Ovary (tissue), 9 donors: Measurements from ENCODE around the gene SH2D4B. TPM values are rescaled to one million over a fixed set of nuclear protein-coding genes. Genes with fewer than 3 reads are reported as not detected.

Source experiments
- DNase-seq, 5 donors: peaks; one replicate each; pipeline ENCODE4 v3.0.0-alpha.2; 2019 to 2020
- H3K27ac ChIP-seq, 2 donors: fragments of 200-600 bp; one replicate each; pipeline versions ENCODE4 v1.5.1 to v1.8.0; 2019 to 2022
- H3K27me3 ChIP-seq: fragments of 200-600 bp; one replicate; pipeline ENCODE4 v1.8.0; 2022
- H3K36me3 ChIP-seq: fragments of 200-600 bp; sonication (generic); one replicate; pipeline ENCODE4 v1.5.1; 2019
- H3K4me1 ChIP-seq: one replicate; pipeline ENCODE4 v1.8.1; 2013; ENCODE audit warnings: mild to moderate bottlenecking, moderate library complexity; ENCODE audit not compliant: insufficient read depth
- H3K4me3 ChIP-seq: fragments of 200-600 bp; sonication (generic); one replicate; pipeline ENCODE4 v1.5.1; 2017
- H3K9me3 ChIP-seq, 2 donors: fragments of 200-600 bp in 1 of 2; sonication (generic) in 1 of 2; one replicate each; pipeline versions ENCODE4 v1.5.1 to v1.8.1; 2013 to 2019; ENCODE audit warnings: mild to moderate bottlenecking in 1 of 2, moderate library complexity in 1 of 2
- CTCF ChIP-seq, 3 donors: fragments of 450-650 bp in 2 of 3; fragments of 200-600 bp in 1 of 3; IDR thresholded peaks; one replicate each; pipeline versions ENCODE4 v1.5.1 to v1.8.0; 2016 to 2022; ENCODE audit warnings: antibody characterized with exemption in 3 of 3, mild to moderate bottlenecking in 1 of 3
- EP300 ChIP-seq: sonication (generic); formaldehyde crosslinking; IDR thresholded peaks from one replicate; pipeline ENCODE4 v1.6.1; 2017; ENCODE audit warnings: antibody characterized with exemption
- POLR2A ChIP-seq: fragments of 450-650 bp; IDR thresholded peaks from one replicate; pipeline ENCODE4 v1.6.1; 2017; ENCODE audit warnings: antibody characterized with exemption, mild to moderate bottlenecking, moderate library complexity
- WGBS, 3 donors: extraction: QIAGEN DNeasy Blood & Tissue Kit in 1 of 3; methylation state at CpG; one replicate each; pipeline versions ENCODE4 v1.1.5 to v1.1.7; 2013 to 2017; 5-methylcytosine and 5-hydroxymethylcytosine counted together
- intact Hi-C, 4 donors: fragments of 100-400 bp; cut with DNase I; formaldehyde crosslinking; loops; one replicate each; pipeline versions ENCODE4 v1.11.0 to v1.15.1; 2022 to 2023
- polyA plus RNA-seq, 2 donors: library from polyadenylated mRNA; stranded (reverse); fragments of 200-250 nt in 1 of 2; fragments of 350-450 nt in 1 of 2; fragmentation: Illumina TruSeq in 1 of 2; extraction: RNeasy Lipid Tissue Mini Kit (QIAGEN cat#74804) in 1 of 2; gene quantifications; one replicate each; pipeline ENCODE4 v1.2.3, GENCODE V29; 2013 to 2014
- total RNA-seq, 7 donors: library from RNA; depleted of rRNA in 2 of 7; stranded (reverse); fragments of >200 nt in 2 of 7; fragmentation: NEBNext Ultra II Directional in 3 of 7; extraction: Animal tissue kit (Norgen Biotek cat#: 25700) in 3 of 7; gene quantifications; one replicate each; pipeline versions ENCODE4 v1.1.0 to v1.2.4, GENCODE V29; 2016 to 2023
- donor health status: DM: no; HTN: no; CAD: no; lungs with moderate emphysema.
- donor health status: DM: no; HTN: no; CAD: no.
- donor health status: Bipolar disorder and iron deficiency.
- donor health status: DM: yes; HTN: yes; CAD: no.
- donor health status: DM: no; HTN: no; CAD: no.
- donor health status: DM: yes; HTN: yes; CAD: no.

Gene SH2D4B
- total and polyA plus RNA-seq, 9 donors, result 0.05 to 0.53 (median 0.10) TPM; not detected in 5

- Histone ChIP-seq H3K36me3 (no peaks in the 10 kb centered on the region), H3K27me3 (no peaks in the 10 kb centered on the region), H3K9me3 (no peaks in the 10 kb centered on the region), H3K27ac (no peak overlapping the region), H3K4me3 (no peak overlapping the region), H3K4me1 (no peaks in the 10 kb centered on the region)
- intact Hi-C loops, result no loop called here
- no peak for TF ChIP-seq CTCF (IDR thresholded peaks at IDR 0.05)
- no peak for TF ChIP-seq EP300
- no peak for TF ChIP-seq POLR2A
- DNase-seq, result no peak
- 80 to 86% (median 83%) methylated on average over 5 of the region's 5 CpGs for WGBS, 3 donors
These were observed 22.2 kb upstream of the SH2D4B start for GRCh38 chr10:80515511-80515910.

- no peaks in the 10 kb centered on the region for H3K36me3 ChIP-seq
- H3K9me3 ChIP-seq, result no peaks in the 10 kb centered on the region
- no peaks in the 10 kb centered on the region for H3K4me1 ChIP-seq
- no peak overlapping the region for H3K4me3 ChIP-seq
- intact Hi-C loops, result no loop called here
- no peak overlapping the region for H3K27ac ChIP-seq
- DNase-seq, result peak in 1 of 5 donors; percentile 28
- H3K27me3 ChIP-seq, result no peaks in the 10 kb centered on the region
- TF ChIP-seq POLR2A (no peak), EP300 (no peak), CTCF (IDR thresholded peaks at IDR 0.05) (no peak)
- 77 to 87% (median 81%) methylated on average over 12 of the region's 12 CpGs for WGBS, 3 donors
These were observed 21.8 kb upstream of the SH2D4B start for GRCh38 chr10:80515941-80516340.

GRCh38 chr10:80516506-80517075 lies 21.1 kb upstream of the SH2D4B start:
- H3K4me1 ChIP-seq, result no peaks in the 10 kb centered on the region
- 82 to 88% (median 85%) methylated on average over 6 of the region's 6 CpGs for whole genome bisulfite sequencing, 3 donors

GRCh38 chr10:80517416-80518142 lies 20.1 kb upstream of the SH2D4B start:
- intact Hi-C loops, result no loop called here
- H3K9me3 ChIP-seq, result no peaks in the 10 kb centered on the region
- no peaks in the 10 kb centered on the region for H3K36me3 ChIP-seq
- no peak overlapping the region for H3K4me3 ChIP-seq
- WGBS, 3 donors, result 76 to 84% (median 76%) methylated on average over 21 of the region's 21 CpGs
- TF ChIP-seq EP300 (no peak), POLR2A (no peak)
- H3K27ac ChIP-seq, result no peak overlapping the region
- no peaks in the 10 kb centered on the region for H3K27me3 ChIP-seq
- DNase-seq, result peak in 1 of 5 donors; percentile 9
- H3K4me1 ChIP-seq, result no peaks in the 10 kb centered on the region

More at GRCh38 chr10:80516506-80517075, 21.1 kb upstream of the SH2D4B start:
- Histone ChIP-seq H3K9me3 (no peaks in the 10 kb centered on the region), H3K27ac (no peak overlapping the region), H3K27me3 (no peaks in the 10 kb centered on the region), H3K36me3 (no peaks in the 10 kb centered on the region), H3K4me3 (no peak overlapping the region)
- TF ChIP-seq CTCF (IDR thresholded peaks at IDR 0.05) (no peak), EP300 (no peak), POLR2A (no peak)
- peak in 1 of 5 donors; percentile 8 for DNase-seq
- intact Hi-C loops, result no loop called here
